Small intestine (tissue), 7 donors: ENCODE data around the gene EPYC. TPM values are rescaled to one million over a fixed set of nuclear protein-coding genes. Genes with fewer than 3 reads are reported as not detected.
A peak's percentile ranks its signal among the peaks of the same experiment; 100 is the strongest.

Experiments
- DNase-seq, 2 donors: peaks; one replicate each; pipeline versions ENCODE4 v3.0.0 to v3.0.0-alpha.2; 2013
- FAIRE-seq: peaks from 2 replicates; lab custom pipeline; 2012; peaks lifted over from hg19 to GRCh38; lab: Jason Lieb, UNC
- H3K27ac ChIP-seq, 3 donors: one replicate each; pipeline ENCODE4 v1.5.1; 2013; ENCODE audit warnings: low read length in 2 of 3, mild to moderate bottlenecking in 2 of 3, control low read depth in 1 of 3, inconsistent platforms in 1 of 3, low read depth in 1 of 3, moderate library complexity in 1 of 3
- H3K27me3 ChIP-seq, 3 donors: one replicate each; pipeline ENCODE4 v1.6.1; 2013; ENCODE audit warnings: low read length in 3 of 3, inconsistent platforms in 1 of 3; ENCODE audit not compliant: control insufficient read depth in 3 of 3, insufficient read depth in 3 of 3
- H3K36me3 ChIP-seq, 3 donors: one replicate each; pipeline ENCODE4 v1.6.1; 2013; ENCODE audit warnings: low read length in 3 of 3, inconsistent platforms in 1 of 3, low read depth in 1 of 3, mild to moderate bottlenecking in 1 of 3, moderate library complexity in 1 of 3; ENCODE audit not compliant: control insufficient read depth in 3 of 3, insufficient read depth in 2 of 3
- H3K4me1 ChIP-seq, 3 donors: one replicate each; pipeline ENCODE4 v1.6.1; 2013; ENCODE audit warnings: low read length in 2 of 3, inconsistent platforms in 1 of 3, low read depth in 1 of 3, mild to moderate bottlenecking in 1 of 3, moderate library complexity in 1 of 3; ENCODE audit not compliant: control insufficient read depth in 3 of 3, insufficient read depth in 2 of 3
- H3K4me3 ChIP-seq, 3 donors: one replicate each; pipeline ENCODE4 v1.5.1; 2013; ENCODE audit warnings: low read length in 3 of 3, control low read depth in 1 of 3, inconsistent platforms in 1 of 3, low read depth in 1 of 3, mild to moderate bottlenecking in 1 of 3, moderate library complexity in 1 of 3
- H3K9me3 ChIP-seq, 2 donors: one replicate each; pipeline ENCODE4 v1.6.1; 2013; ENCODE audit warnings: low read depth in 1 of 2, low read length in 1 of 2; ENCODE audit not compliant: control insufficient read depth in 2 of 2, insufficient read depth in 1 of 2
- WGBS, 3 donors: extraction: QIAGEN DNeasy Blood & Tissue Kit; methylation state at CpG; one replicate each; pipeline ENCODE4 v1.1.7; 2013; 5-methylcytosine and 5-hydroxymethylcytosine counted together
- polyA plus RNA-seq, 4 donors: library from polyadenylated mRNA; stranded (reverse) in 3 of 4; unstranded in 1 of 4; fragments of 200-250 nt in 3 of 4; fragments of 120-200 nt in 1 of 4; gene quantifications; one replicate each; pipeline versions ENCODE4 v1.2.1 to v1.2.3, GENCODE V29; 2013
- donor health status: healthy with polysubstance abuse.
- donor health status: control.
- donor health status: control.
- donor health status: Bipolar disorder and iron deficiency.
- donor health status: healthy.

EPYC gene
- polyA plus RNA-seq, 4 donors: not detected

- FAIRE-seq (peak; percentile 84), DNase-seq (peak in 1 of 2 donors; percentile 85)
Observed at GRCh38 chr12:90922145-90922627, 82.6 kb downstream of the EPYC start.

GRCh38 chr12:90921536-90921935 lies 83.2 kb downstream of the EPYC start:
- H3K4me1 ChIP-seq: peaks cover 0 to 3% (median 2%) of the 10 kb centered on the region in 3 donors
- peak overlapping the region in 1 of 3 donors; percentile 11 for H3K27ac ChIP-seq
- no peaks in the 10 kb centered on the region for H3K27me3 ChIP-seq
- DNase-seq (no peak), FAIRE-seq (no peak)
- no peaks in the 10 kb centered on the region for H3K36me3 ChIP-seq
- H3K4me3 ChIP-seq: no peak overlapping the region
- no peaks in the 10 kb centered on the region for H3K9me3 ChIP-seq
- WGBS, 3 donors: 45 to 78% (median 53%) methylated on average over 1 of the region's 1 CpG

More at GRCh38 chr12:90922145-90922627, 82.6 kb downstream of the EPYC start:
- H3K27me3 ChIP-seq: no peaks in the 10 kb centered on the region
- no peak overlapping the region for H3K4me3 ChIP-seq
- H3K4me1 ChIP-seq: peaks cover 0 to 3% (median 2%) of the 10 kb centered on the region in 3 donors
- no peaks in the 10 kb centered on the region for H3K36me3 ChIP-seq
- no peak overlapping the region for H3K27ac ChIP-seq
- no peaks in the 10 kb centered on the region for H3K9me3 ChIP-seq

GRCh38 chr12:90920222-90920621 lies 84.5 kb downstream of the EPYC start:
- no peak for DNase-seq
- Histone ChIP-seq H3K36me3 (no peaks in the 10 kb centered on the region), H3K4me3 (no peak overlapping the region), H3K27ac (no peak overlapping the region), H3K27me3 (no peaks in the 10 kb centered on the region), H3K4me1 (peaks cover 0 to 3% (median 2%) of the 10 kb centered on the region in 3 donors), H3K9me3 (no peaks in the 10 kb centered on the region)
- FAIRE-seq: no peak
- 95 to 97% (median 97%) methylated on average over 1 of the region's 1 CpG for WGBS, 3 donors

- H3K4me1 ChIP-seq: peaks cover 0 to 2% (median 0%) of the 10 kb centered on the region in 3 donors
- no peaks in the 10 kb centered on the region for H3K36me3 ChIP-seq
- no peaks in the 10 kb centered on the region for H3K27me3 ChIP-seq
- 51 to 87% (median 61%) methylated on average over 2 of the region's 2 CpGs for WGBS, 3 donors
- H3K27ac ChIP-seq: no peak overlapping the region
- FAIRE-seq (no peak), DNase-seq (no peak)
- no peak overlapping the region for H3K4me3 ChIP-seq
- H3K9me3 ChIP-seq: no peaks in the 10 kb centered on the region
Observed at GRCh38 chr12:90917431-90917830, 87.3 kb downstream of the EPYC start.

GRCh38 chr12:90916516-90916915 lies 88.3 kb downstream of the EPYC start:
- no peak for DNase-seq
- FAIRE-seq: no peak
- H3K9me3 ChIP-seq: no peaks in the 10 kb centered on the region
- no peaks in the 10 kb centered on the region for H3K27me3 ChIP-seq
- H3K4me1 ChIP-seq: peaks cover 0 to 2% (median 0%) of the 10 kb centered on the region in 3 donors
- H3K4me3 ChIP-seq: no peak overlapping the region
- no peak overlapping the region for H3K27ac ChIP-seq
- no peaks in the 10 kb centered on the region for H3K36me3 ChIP-seq

- no peaks in the 10 kb centered on the region for H3K27me3 ChIP-seq
- no peaks in the 10 kb centered on the region for H3K4me1 ChIP-seq
- no peak for FAIRE-seq
- 45 to 59% (median 46%) methylated on average over 2 of the region's 2 CpGs for WGBS, 3 donors
- H3K27ac ChIP-seq: no peak overlapping the region
- H3K9me3 ChIP-seq: no peaks in the 10 kb centered on the region
- no peak overlapping the region for H3K4me3 ChIP-seq
- DNase-seq: peak in 1 of 2 donors; percentile 19
- H3K36me3 ChIP-seq: no peaks in the 10 kb centered on the region
Observed at GRCh38 chr12:90915353-90915752, 89.4 kb downstream of the EPYC start.

Other genes with a start within 250 kb of the EPYC start
- not detected for gene CCER1, start 49.8 kb downstream of the EPYC start, polyA plus RNA-seq
- under 1 TPM in 2 of 4 donors, not detected in 2; 0.03 to 0.10 TPM for gene KERA, start 53.1 kb upstream of the EPYC start, polyA plus RNA-seq
- 100 to 1,000 TPM in 1 of 4 donors, 10 to 100 TPM in 2, 1 to 10 TPM in 1; 5.1 to 104 (median 40.3) TPM for gene LUM, start 106.5 kb upstream of the EPYC start, polyA plus RNA-seq
- gene DCN, start 177.8 kb upstream of the EPYC start, polyA plus RNA-seq: 100 to 1,000 TPM in 2 of 4 donors, 10 to 100 TPM in 1, 1 to 10 TPM in 1; 8.1 to 390 (median 156) TPM